ENCODE measurements around the gene PDZRN3.
A peak's percentile ranks its signal among the peaks of the same experiment; 100 is the strongest.
"Not testable (repeated sequence)": the region's sequence is repeated elsewhere in the genome, so short reads cannot be mapped to it uniquely, and the experiment has no call there.

Gene PDZRN3

GRCh38 chr3:73572368-73572767 lies 52.4 kb downstream of the PDZRN3 start:
- H3K27ac ChIP-seq = no peak overlapping the region
- no peak for TF ChIP-seq CTCF (conservative IDR thresholded peaks at IDR 0.05)

GRCh38 chr3:73571238-73571794 lies 53.4 kb downstream of the PDZRN3 start:
- no peak for TF ChIP-seq CTCF (conservative IDR thresholded peaks at IDR 0.05)
- no peak overlapping the region for H3K27ac ChIP-seq

GRCh38 chr3:73569246-73569760 lies 55.4 kb downstream of the PDZRN3 start:
- H3K27ac ChIP-seq = no peak overlapping the region
- no peak for TF ChIP-seq CTCF (conservative IDR thresholded peaks at IDR 0.05)

GRCh38 chr3:73568371-73568862 lies 56.3 kb downstream of the PDZRN3 start:
- no peak for TF ChIP-seq CTCF (conservative IDR thresholded peaks at IDR 0.05)
- H3K27ac ChIP-seq = no peak overlapping the region

- H3K27ac ChIP-seq = not testable (repeated sequence)
Measured at GRCh38 chr3:73565374-73565773, 59.4 kb downstream of the PDZRN3 start.

GRCh38 chr3:73563896-73564582 lies 60.7 kb downstream of the PDZRN3 start:
- TF ChIP-seq CTCF (conservative IDR thresholded peaks at IDR 0.05) = no peak
- no peak overlapping the region for H3K27ac ChIP-seq

- H3K27ac ChIP-seq = peak overlapping the region; percentile 60
- no peak for TF ChIP-seq CTCF (conservative IDR thresholded peaks at IDR 0.05)
Measured at GRCh38 chr3:73561494-73561893, 63.2 kb downstream of the PDZRN3 start.

GRCh38 chr3:73559749-73560148 lies 65.0 kb downstream of the PDZRN3 start:
- H3K27ac ChIP-seq = peak overlapping the region; percentile 60
- TF ChIP-seq CTCF (conservative IDR thresholded peaks at IDR 0.05) = no peak

Measured in VCaP (cell line).